A673 (cell line): Measurements from ENCODE around the gene APOA1. TPM values are rescaled to one million over a fixed set of nuclear protein-coding genes. Genes with fewer than 3 reads are reported as not detected.

Experiments used
- BruUV-seq: library from RNA; stranded (reverse); fragments of 400-500 nt; replicated peaks from 2 replicates; lab custom pipeline; 2021; lab: Mats Ljungman, UMichigan
- CTCF ChIA-PET: fragments of 300-600 bp; sonication (Branson Sonifier 250); formaldehyde crosslinking; loops from one replicate; lab custom pipeline; 2022; ENCODE audit warnings: antibody characterized with exemption; lab: Charles Lee
- POLR2A ChIA-PET: fragments of 300-600 bp; sonication (Branson Sonifier 250); formaldehyde crosslinking; loops from one replicate; lab custom pipeline; 2022; ENCODE audit warnings: antibody characterized with exemption; ENCODE audit not compliant: low non-redundant PET; lab: Charles Lee
- DNase-seq: peaks from one replicate; pipeline ENCODE4 v3.0.0-alpha.2; 2015; ENCODE audit warnings: low spot score
- H3K27ac ChIP-seq: fragments of 200-600 bp; sonication (generic); 2 replicates; pipeline ENCODE4 v1.5.1; 2016; ENCODE audit warnings: mixed run types, low read depth, mild to moderate bottlenecking, mixed read lengths, antibody characterized with exemption, low read length; ENCODE audit not compliant: poor library complexity, severe bottlenecking
- H3K27me3 ChIP-seq: fragments of 200-600 bp; sonication (generic); replicated peaks from 2 replicates; pipeline ENCODE4 v1.6.1; 2017; ENCODE audit warnings: mixed run types, low read depth, mild to moderate bottlenecking, mixed read lengths, antibody characterized with exemption, low read length; ENCODE audit not compliant: insufficient read depth, poor library complexity
- H3K36me3 ChIP-seq: fragments of 200-600 bp; sonication (generic); 2 replicates; pipeline ENCODE4 v1.6.1; 2016; ENCODE audit warnings: mixed run types, mild to moderate bottlenecking, mixed read lengths, antibody characterized with exemption, low read length; ENCODE audit not compliant: insufficient read depth, poor library complexity, severe bottlenecking
- H3K4me1 ChIP-seq: fragments of 200-600 bp; sonication (generic); 2 replicates; pipeline ENCODE4 v1.6.1; 2017; ENCODE audit warnings: mixed run types, mild to moderate bottlenecking, mixed read lengths, antibody characterized with exemption, low read length; ENCODE audit not compliant: insufficient read depth, poor library complexity, severe bottlenecking
- H3K4me3 ChIP-seq: fragments of 200-600 bp; sonication (generic); 2 replicates; pipeline ENCODE4 v1.5.1; 2016; ENCODE audit warnings: low read depth, mixed run types, mild to moderate bottlenecking, mixed read lengths, low read length; ENCODE audit not compliant: poor library complexity, severe bottlenecking
- H3K9me3 ChIP-seq: fragments of 200-600 bp; sonication (generic); 2 replicates; pipeline ENCODE4 v1.6.1; 2016; ENCODE audit warnings: mixed run types, low read depth, mild to moderate bottlenecking, mixed read lengths, antibody characterized with exemption, low read length; ENCODE audit not compliant: poor library complexity, severe bottlenecking
- CTCF ChIP-seq: fragments of 300-800, 200-600 bp; sonication (generic); conservative IDR thresholded peaks from 2 replicates; pipeline ENCODE4 v1.5.1; 2017; ENCODE audit warnings: low read depth, mild to moderate bottlenecking, antibody characterized with exemption, low read length, moderate library complexity, mixed read lengths
- EZH2 ChIP-seq: fragments of 200-600 bp; sonication (generic); IDR thresholded peaks from 2 replicates; pipeline ENCODE4 v1.6.1; 2017; ENCODE audit warnings: borderline replicate concordance, low read depth, mild to moderate bottlenecking, mixed read lengths, antibody characterized with exemption, low read length; ENCODE audit not compliant: poor library complexity, severe bottlenecking
- intact Hi-C: fragments of 100-400 bp; cut with micrococcal nuclease; formaldehyde crosslinking; loops from one replicate; pipeline ENCODE4 v1.10.0; 2022; ENCODE audit not compliant: unreplicated experiment
- total RNA-seq: library from RNA; stranded (reverse); gene quantifications from 2 replicates; pipeline ENCODE4 v1.2.3, GENCODE V29; 2021

Gene APOA1
- total RNA-seq, 1 experiment from 2014 or later, result 0.43 TPM

GRCh38 chr11:116790167-116791001, 47.0 kb downstream of the APOA1 start:
- intact Hi-C loops, result loop anchor here (1.0 to 2.0 kb wide), 3 partner anchors 46 to 436 kb away; no protein-coding TSS in a partner anchor
- H3K4me3 ChIP-seq, result no peak overlapping the region
- no peaks in the 10 kb centered on the region for H3K9me3 ChIP-seq
- ChIA-PET POLR2A (no interaction called here), CTCF (interaction anchor here (0.5 to 3.0 kb wide), 11 partner anchors 34 to 436 kb away, joined by 3 to 56 read pairs (median 5); partner anchors contain the start of gene PAFAH1B2)
- H3K36me3 ChIP-seq, result peaks cover 13% of the 10 kb centered on the region
- H3K4me1 ChIP-seq, result peaks cover 4% of the 10 kb centered on the region
- no peak for TF ChIP-seq CTCF
- TF ChIP-seq EZH2, result no peak
- H3K27me3 ChIP-seq, result no peaks in the 10 kb centered on the region
- H3K27ac ChIP-seq, result no peak overlapping the region
- no peak for DNase-seq
- BruUV-seq, result no TSS peak

GRCh38 chr11:116788975-116789374, 48.4 kb downstream of the APOA1 start:
- no peak overlapping the region for H3K27ac ChIP-seq
- CTCF ChIA-PET, result no interaction called here
- H3K27me3 ChIP-seq, result no peaks in the 10 kb centered on the region
- DNase-seq, result no peak
- intact Hi-C loops, result no loop called here
- peaks cover 4% of the 10 kb centered on the region for H3K4me1 ChIP-seq
- no peak for TF ChIP-seq EZH2
- TF ChIP-seq CTCF, result no peak
- H3K4me3 ChIP-seq, result no peak overlapping the region
- POLR2A ChIA-PET, result no interaction called here
- BruUV-seq, result no TSS peak
- no peaks in the 10 kb centered on the region for H3K9me3 ChIP-seq
- H3K36me3 ChIP-seq, result peaks cover 27% of the 10 kb centered on the region

- H3K36me3 ChIP-seq, result peaks cover 30% of the 10 kb centered on the region
- H3K9me3 ChIP-seq, result no peaks in the 10 kb centered on the region
- no peak for DNase-seq
- peaks cover 4% of the 10 kb centered on the region for H3K4me1 ChIP-seq
- intact Hi-C loops, result no loop called here
- BruUV-seq, result no TSS peak
- TF ChIP-seq CTCF (no peak), EZH2 (no peak)
- peak overlapping the region; percentile 94 for H3K4me3 ChIP-seq
- no peaks in the 10 kb centered on the region for H3K27me3 ChIP-seq
- CTCF ChIA-PET, result interaction anchor here (2.1 kb wide), 1 partner anchor 48 kb away, joined by 9 read pairs; no protein-coding TSS in a partner anchor
- POLR2A ChIA-PET, result interaction anchor here (1.0 kb wide), 1 partner anchor 309 kb away, joined by 3 read pairs; the partner anchor contains the start of gene SIK3
- H3K27ac ChIP-seq, result peak overlapping the region; percentile 79
Measured at GRCh38 chr11:116788534-116788933, 48.9 kb downstream of the APOA1 start.
